Measurements from ENCODE around the gene SLC25A24.
"Not testable (repeated sequence)": the region's sequence is repeated elsewhere in the genome, so short reads cannot be mapped to it uniquely, and the experiment has no call there.

Gene SLC25A24

GRCh38 chr1:108140177-108140576, 60.0 kb downstream of the SLC25A24 start:
- no peak for DNase-seq

- DNase-seq, result not testable (repeated sequence)
These were observed 60.6 kb downstream of the SLC25A24 start for GRCh38 chr1:108139555-108139954.

- DNase-seq, result not testable (repeated sequence)
These were observed 67.0 kb downstream of the SLC25A24 start for GRCh38 chr1:108133148-108133547.

GRCh38 chr1:108132367-108132766, 67.8 kb downstream of the SLC25A24 start:
- not testable (repeated sequence) for DNase-seq

GRCh38 chr1:108131281-108131680, 68.9 kb downstream of the SLC25A24 start:
- not testable (repeated sequence) for DNase-seq

GRCh38 chr1:108130794-108131193, 69.3 kb downstream of the SLC25A24 start:
- DNase-seq, result no peak

- DNase-seq, result no peak
These were observed 70.1 kb downstream of the SLC25A24 start for GRCh38 chr1:108129999-108130398.

GRCh38 chr1:108125312-108126138, 74.6 kb downstream of the SLC25A24 start:
- DNase-seq, result peak in 43 of 51 donors; percentile 1 to 84 (median 46)

GRCh38 chr1:108124622-108125311, 75.4 kb downstream of the SLC25A24 start:
- no peak for DNase-seq

GRCh38 chr1:108124023-108124422, 76.1 kb downstream of the SLC25A24 start:
- no peak for DNase-seq

- no peak for DNase-seq
These were observed 78.6 kb downstream of the SLC25A24 start for GRCh38 chr1:108121358-108122143.

- no peak for DNase-seq
These were observed 80.0 kb downstream of the SLC25A24 start for GRCh38 chr1:108120163-108120562.

- no peak for DNase-seq
These were observed 80.6 kb downstream of the SLC25A24 start for GRCh38 chr1:108119500-108119899.

GRCh38 chr1:108117945-108118902, 81.9 kb downstream of the SLC25A24 start:
- no peak for DNase-seq

- DNase-seq, result no peak
These were observed 82.9 kb downstream of the SLC25A24 start for GRCh38 chr1:108117237-108117636.

GRCh38 chr1:108114033-108114599, 86.0 kb downstream of the SLC25A24 start:
- no peak for DNase-seq

GRCh38 chr1:108113496-108113895, 86.6 kb downstream of the SLC25A24 start:
- DNase-seq, result no peak

GRCh38 chr1:108109295-108109973, 90.7 kb downstream of the SLC25A24 start:
- DNase-seq, result no peak

GRCh38 chr1:108108119-108108518, 92.0 kb downstream of the SLC25A24 start:
- no peak for DNase-seq

- no peak for DNase-seq
These were observed 92.5 kb downstream of the SLC25A24 start for GRCh38 chr1:108107658-108108057.

Data from hypothalamus (tissue), 51 donors.